ENCODE results near the gene NUDT3.

- no peak for TF ChIP-seq EP300 (IDR thresholded peaks at IDR 0.05; ENCODE audit: borderline replicate concordance)
- TF ChIP-seq RAD21 (IDR thresholded peaks at IDR 0.05; ENCODE audit: low read depth), result no peak
- TF ChIP-seq MAX (IDR thresholded peaks at IDR 0.05), result no peak
- TF ChIP-seq USF1 (IDR thresholded peaks at IDR 0.05), result no peak
- TF ChIP-seq NFIC (IDR thresholded peaks at IDR 0.05), result no peak
- TF ChIP-seq, protein P1, sequence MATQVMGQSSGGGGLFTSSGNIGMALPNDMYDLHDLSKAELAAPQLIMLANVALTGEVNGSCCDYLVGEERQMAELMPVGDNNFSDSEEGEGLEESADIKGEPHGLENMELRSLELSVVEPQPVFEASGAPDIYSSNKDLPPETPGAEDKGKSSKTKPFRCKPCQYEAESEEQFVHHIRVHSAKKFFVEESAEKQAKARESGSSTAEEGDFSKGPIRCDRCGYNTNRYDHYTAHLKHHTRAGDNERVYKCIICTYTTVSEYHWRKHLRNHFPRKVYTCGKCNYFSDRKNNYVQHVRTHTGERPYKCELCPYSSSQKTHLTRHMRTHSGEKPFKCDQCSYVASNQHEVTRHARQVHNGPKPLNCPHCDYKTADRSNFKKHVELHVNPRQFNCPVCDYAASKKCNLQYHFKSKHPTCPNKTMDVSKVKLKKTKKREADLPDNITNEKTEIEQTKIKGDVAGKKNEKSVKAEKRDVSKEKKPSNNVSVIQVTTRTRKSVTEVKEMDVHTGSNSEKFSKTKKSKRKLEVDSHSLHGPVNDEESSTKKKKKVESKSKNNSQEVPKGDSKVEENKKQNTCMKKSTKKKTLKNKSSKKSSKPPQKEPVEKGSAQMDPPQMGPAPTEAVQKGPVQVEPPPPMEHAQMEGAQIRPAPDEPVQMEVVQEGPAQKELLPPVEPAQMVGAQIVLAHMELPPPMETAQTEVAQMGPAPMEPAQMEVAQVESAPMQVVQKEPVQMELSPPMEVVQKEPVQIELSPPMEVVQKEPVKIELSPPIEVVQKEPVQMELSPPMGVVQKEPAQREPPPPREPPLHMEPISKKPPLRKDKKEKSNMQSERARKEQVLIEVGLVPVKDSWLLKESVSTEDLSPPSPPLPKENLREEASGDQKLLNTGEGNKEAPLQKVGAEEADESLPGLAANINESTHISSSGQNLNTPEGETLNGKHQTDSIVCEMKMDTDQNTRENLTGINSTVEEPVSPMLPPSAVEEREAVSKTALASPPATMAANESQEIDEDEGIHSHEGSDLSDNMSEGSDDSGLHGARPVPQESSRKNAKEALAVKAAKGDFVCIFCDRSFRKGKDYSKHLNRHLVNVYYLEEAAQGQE (IDR thresholded peaks at IDR 0.05; ENCODE audit: low read depth), result no peak
- TF ChIP-seq ZBTB7A (IDR thresholded peaks at IDR 0.05; ENCODE audit: low read depth), result no peak
- no peak for TF ChIP-seq TCF12 (IDR thresholded peaks at IDR 0.05; ENCODE audit: low read depth)
- no peak for TF ChIP-seq CEBPB (IDR thresholded peaks at IDR 0.05)
- TF ChIP-seq YY1 (IDR thresholded peaks at IDR 0.05; ENCODE audit: low read depth), result no peak
- no peak for TF ChIP-seq EGR1 (IDR thresholded peaks at IDR 0.05)
Observed at GRCh38 chr6:34342247-34342646, 50.2 kb downstream of the NUDT3 start.
